NCI-H1694 treated with DMSO at 0.1 percent for 48 hours (cell line): ENCODE data around the gene GPN2.
A peak's percentile ranks its signal among the peaks of the same experiment; 100 is the strongest.
"Not testable (repeated sequence)": the region's sequence is repeated elsewhere in the genome, so short reads cannot be mapped to it uniquely, and the experiment has no call there.

Experiments used
- DNase-seq: peaks from one replicate; lab custom pipeline; 2025; lab: John Stamatoyannopoulos, UW

Gene GPN2

DNA sequence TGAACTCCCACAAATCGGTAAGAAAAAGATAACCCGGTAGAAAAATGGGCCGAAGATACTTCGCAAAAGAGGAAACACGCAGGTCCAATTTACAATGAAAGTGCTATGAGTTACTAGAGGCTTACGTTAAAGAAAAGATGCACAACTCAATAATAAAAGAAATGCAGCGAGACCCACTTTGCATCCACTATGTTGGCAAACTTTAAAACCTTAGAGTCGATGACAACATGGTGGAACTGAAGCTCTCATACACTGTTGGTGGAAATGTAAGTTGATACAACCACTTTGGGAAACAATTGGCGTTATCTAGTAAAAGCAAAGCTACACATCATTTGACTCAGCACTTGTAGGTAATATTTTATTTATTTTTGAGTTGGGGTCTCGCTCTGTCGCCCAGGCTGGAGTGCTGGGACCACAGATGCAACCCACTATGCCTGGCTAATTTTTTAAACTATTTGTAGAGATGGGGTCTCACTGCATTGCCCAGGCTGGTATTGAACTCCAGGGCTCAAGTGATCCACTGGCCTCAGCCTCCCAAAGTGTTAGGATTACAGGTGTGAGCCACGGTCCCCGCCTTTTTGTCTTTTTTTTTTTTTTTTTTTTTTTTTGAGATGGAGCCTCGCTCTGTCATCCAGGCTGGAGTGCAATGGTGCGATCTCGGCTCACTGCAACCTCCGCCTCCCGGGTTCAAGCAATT, 10.9 kb upstream of the GPN2 start:
- no peak for DNase-seq

DNA sequence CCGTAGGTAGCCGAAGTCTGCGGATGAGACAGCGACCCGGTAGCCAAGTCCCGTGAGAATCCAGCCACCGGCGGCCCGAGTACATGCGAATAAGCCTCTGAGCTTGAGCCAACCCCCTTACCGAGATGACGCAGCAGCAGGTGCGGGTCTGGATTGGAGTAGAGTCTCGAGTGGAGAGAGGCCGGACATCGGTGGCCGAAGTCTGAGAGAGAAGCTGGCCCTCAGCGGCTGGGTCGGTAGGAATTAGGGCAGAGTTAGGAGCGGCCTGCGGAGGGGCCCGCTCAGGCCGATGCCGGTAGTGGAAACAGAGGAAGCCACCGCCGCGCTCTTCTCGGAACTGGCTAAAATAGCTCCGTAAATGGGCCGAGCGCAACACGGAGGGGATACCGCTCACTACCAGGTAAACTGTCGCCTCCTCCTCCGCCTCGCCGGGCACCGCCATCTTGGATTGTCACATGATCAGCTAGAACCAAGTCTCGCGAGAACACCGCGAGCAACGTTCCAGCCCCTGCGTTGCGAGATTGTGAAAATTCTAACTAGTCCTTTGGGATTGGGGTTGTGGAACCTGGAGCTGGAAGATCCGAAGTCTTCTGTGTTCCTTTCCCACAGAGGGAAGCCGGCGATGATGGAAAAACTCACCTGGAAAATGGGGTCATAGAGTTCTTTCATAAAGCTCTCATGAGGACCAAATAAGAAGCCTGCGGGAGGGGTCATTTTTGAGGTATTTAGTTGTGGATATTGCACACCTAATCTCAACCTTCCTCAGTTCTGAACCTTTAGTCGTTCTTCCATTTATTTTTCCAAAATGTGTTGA, 10.1 kb upstream of the GPN2 start, which contains the start of gene GPATCH3:
TSS of gene GPATCH3 (minus strand) at position 467 of the 814 bp plus-strand sequence. CDS start at position 442, 25 bp downstream.
- peak; percentile 79 for DNase-seq

- no peak for DNase-seq
Observed at GRCh38 chr1:26897351-26897750, 7.3 kb upstream of the GPN2 start.

GRCh38 chr1:26894263-26894662, 4.2 kb upstream of the GPN2 start:
- no peak for DNase-seq

DNA sequence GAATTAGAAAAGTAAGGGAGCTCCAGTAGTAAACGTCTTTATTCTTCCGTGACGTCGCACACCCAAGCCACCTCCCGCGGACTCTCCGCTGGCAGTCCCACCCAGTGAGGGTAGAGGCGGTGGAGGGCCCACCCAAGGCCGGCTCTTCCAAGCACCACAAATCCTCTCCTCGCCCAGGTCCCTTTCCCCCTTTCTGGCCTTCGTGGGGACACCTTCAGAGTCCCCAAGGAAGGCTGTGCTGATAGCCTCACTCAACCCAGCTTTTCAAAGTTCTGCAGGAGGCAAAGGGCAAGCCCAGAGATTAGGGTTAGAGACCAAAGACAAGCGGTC, 349 bp upstream of the GPN2 start:
- no peak for DNase-seq

- DNase-seq = no peak
Observed at GRCh38 chr1:26888231-26888630, 1.9 kb downstream of the GPN2 start.

DNA sequence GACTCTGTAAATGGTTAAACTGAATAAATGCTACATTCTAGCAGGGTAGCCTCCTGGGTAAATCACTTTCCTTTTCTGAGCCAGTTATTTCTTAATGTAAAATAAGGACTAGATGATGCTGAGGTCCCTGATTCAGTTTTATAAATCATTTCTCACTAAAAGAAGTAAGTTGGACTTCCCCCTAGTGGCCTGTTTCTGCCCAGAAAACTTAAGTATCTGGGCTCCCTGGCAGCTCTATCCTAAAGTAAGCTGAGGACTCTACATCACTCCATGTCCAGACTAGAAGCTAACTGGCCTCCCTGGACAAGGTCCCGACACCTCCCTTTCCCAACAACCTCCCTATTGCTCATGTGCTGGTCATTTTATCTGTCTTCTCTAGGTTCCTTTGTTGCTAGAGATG, 3.0 kb downstream of the GPN2 start:
- DNase-seq = no peak

DNA sequence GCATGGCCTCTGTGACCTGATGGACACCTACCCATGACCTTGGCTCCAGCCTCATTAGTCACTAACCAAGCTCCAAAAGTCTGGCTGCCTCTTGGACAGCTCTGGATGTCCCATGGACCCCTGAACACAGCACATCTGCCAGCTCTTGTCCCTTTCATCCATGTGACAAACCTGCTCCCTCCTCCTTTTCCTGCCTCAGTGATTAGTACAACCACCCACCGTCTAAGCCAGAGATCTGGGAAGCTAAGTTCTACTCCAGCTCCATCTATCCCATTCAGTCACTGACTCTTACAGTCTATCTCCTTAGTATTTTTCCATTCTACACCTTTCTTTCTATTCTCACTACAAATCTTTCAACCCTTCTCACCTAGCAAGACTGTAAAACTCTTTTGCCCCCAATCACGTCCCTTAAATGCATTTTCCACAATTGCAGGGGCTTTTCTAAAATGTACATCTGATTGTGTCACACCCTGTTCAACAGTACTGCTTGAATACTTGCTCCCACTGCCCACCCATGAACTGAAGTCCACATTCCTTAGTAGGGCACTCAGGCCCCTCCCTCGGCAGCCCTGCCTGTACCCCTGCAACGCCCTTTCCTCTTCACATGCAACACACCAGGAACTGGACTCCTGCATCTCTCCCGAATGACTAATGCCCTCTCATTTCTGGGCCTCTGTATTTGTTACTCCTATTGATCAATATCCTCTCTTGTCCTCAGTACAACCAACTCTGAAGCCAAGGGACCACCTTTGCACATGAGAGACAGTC, 7.2 kb downstream of the GPN2 start:
- no peak for DNase-seq

GRCh38 chr1:26881611-26882010, 8.5 kb downstream of the GPN2 start:
- DNase-seq = not testable (repeated sequence)

DNA sequence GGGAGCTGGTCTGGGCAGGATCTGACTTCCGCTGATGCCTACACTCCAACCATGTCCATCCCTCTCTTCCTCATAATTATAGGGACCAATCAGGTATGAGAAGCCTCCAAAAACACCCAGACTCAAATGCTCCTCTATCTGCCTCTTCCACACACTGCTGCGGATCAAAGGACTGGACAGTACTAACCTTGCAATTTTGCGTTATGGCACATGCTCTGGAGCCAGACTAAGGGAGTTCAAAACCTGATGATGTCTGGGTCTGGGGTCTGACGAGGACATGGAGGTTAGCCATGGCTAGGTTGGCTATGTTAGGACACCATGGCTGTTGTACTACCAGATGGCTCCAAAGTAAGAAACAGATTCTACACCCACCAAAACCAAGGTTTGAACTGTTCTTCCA, 10.3 kb downstream of the GPN2 start:
- no peak for DNase-seq

DNA sequence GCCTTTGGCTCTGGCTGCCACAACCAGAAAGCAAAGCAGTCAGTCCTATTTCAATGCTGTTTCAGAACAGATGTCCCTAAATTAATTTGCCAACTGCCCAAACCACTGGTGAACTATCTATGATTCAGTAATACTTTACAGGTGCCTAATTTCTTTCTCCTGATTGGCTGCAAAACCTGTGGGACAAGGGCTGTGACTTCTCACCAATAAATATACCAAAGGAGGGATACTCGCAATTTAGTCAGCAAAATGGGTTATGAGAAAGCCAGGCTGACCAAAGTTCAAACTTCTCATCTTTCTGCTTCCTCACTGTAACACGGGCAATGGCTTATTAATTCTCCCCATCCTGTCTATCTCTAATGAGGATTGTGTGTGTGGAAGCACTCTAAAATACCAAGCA, 12.8 kb downstream of the GPN2 start:
- no peak for DNase-seq

DNA sequence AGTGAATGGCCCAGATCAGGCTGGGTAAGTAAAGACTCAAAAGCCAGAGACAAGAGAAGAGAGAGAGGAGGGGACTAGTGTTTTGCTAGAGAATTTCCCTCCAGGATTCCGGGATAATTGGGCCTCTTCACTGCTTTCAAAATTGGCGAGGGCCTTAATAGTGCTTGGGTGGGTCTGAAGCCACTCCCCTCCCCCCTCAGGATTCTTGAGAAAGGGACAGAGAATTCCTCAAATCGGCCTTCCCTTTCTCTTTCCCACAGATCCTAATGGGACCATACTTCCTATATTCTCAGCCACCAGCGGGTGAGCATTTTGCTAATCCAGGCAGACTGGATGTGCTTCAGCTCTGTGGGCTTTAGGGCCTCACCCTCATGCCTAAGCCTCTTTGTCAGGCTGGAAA, 15.2 kb downstream of the GPN2 start:
- DNase-seq = no peak

DNA sequence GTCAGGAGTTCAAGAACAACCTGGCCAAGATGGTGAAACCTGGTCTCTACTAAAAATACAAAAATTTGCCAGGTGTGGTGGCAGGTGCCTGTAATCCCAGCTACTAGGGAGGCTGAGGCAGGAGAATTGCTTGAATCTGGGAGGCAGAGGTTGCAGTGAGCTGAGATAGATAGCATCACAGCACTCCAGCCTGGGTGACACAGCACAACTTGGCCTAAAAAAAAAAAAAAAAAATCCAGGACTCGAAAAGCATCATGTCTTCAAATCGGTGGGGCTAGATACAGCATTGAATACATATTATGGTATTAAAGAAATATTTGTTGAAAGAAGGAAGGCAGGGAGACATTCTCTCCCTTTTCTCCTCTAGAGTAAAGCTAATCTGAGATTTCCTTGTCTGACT, 17.0 kb downstream of the GPN2 start:
- DNase-seq = not testable (repeated sequence)

DNA sequence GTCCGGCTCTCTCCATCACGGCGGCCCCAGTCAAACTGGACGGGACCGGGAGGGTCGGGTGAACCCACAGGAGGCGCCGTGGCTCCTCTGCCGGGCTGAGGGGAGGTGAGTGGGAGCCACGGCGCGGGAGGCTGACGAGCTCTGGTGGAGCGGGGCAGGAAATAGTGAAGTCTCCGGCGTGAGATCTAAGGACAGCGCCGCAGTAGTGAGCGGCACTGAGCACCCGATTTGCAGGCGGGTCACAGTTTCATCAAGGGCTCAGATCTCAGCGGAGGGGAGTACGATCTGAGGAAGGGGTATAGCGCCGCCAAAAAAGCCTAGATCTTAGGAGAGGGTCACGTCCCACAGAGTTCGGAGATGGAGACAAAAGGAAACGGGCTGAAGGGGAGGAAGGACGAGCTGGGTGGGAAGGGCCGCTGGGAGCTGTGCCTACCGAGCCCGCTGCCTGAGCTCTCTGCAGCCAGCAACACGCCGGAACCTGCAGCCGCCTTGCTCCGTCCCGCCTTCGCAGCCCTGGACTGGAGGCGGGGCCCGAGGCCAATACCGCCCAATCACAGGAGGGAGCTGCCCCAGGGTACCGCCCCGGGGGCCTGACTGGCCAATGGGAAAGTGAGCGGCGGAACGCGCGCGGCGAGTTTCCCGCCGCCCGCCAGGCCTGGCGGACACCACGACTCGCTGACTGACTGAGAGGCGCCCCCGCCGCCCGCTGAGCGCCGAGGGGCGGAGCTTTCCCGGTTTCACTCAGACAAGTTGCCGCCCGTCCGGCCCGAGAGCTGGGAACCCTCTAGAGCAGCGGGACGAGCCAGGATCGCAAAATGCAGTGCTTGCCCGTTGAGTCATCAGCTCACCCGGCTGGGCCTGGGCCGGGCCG, 25.2 kb downstream of the GPN2 start:
- peak; percentile 92 for DNase-seq

GRCh38 chr1:26863685-26864077, 26.4 kb downstream of the GPN2 start:
- no peak for DNase-seq

- peak; percentile 1 for DNase-seq
Observed at GRCh38 chr1:26862781-26863684, 27.1 kb downstream of the GPN2 start, which contains the start of gene SFN. SFN (plus strand) TSS chr1:26863149; CDS start chr1:26863213, 64 bp downstream.

GRCh38 chr1:26861889-26862378, 28.1 kb downstream of the GPN2 start:
- DNase-seq = no peak

- DNase-seq = no peak
Observed at GRCh38 chr1:26861286-26861701, 28.8 kb downstream of the GPN2 start.

- DNase-seq = no peak
Observed at GRCh38 chr1:26858891-26859640, 31.0 kb downstream of the GPN2 start.

- DNase-seq = no peak
Observed at GRCh38 chr1:26858160-26858559, 31.9 kb downstream of the GPN2 start.
